Stimulated activated CD4-positive, alpha-beta T cell treated with anti-CD3 and anti-CD28 coated beads, Interleukin-4, amount 100 ng/mL, for 48 hours (primary cell): ENCODE results near the gene ABCA4.
"Not testable (repeated sequence)": the region's sequence is repeated elsewhere in the genome, so short reads cannot be mapped to it uniquely, and the experiment has no call there.

Source experiments
- DNase-seq, 2 donors: peaks; one replicate each; pipeline ENCODE4 v3.0.0-alpha.2; 2020; ENCODE audit warnings: low read depth in 2 of 2

ABCA4 gene

DNA sequence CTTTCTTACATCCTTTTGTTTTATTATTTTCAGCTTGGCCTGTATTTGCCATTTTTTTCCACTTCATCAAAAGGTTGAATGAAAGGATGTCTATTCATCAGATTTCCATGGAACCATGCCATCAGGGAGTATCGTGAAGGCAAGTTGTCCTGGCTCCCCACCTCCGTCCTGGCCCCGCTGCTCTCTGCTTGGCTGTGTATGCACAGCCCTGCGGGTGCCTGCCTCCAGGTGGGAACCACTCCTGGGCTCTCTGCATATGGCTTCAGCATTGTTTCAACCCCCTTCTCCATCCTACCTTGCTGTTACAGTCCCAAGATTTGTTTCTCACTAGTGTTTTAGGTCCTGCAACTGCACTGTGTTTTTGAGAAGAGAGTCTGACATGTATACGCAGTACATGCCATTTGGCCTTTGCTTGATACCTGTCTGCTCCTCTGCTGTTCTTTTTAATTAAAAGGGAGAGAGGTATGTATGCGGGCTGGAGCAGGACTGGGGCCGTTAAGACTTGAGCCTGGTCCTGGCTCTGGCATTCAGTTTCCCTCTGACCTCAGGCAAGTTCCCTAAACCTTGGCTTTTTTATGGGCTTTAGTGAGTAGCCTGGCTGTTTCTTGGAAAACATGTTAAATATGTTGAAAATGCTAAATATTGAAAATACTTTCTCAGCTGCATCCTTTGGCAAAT lies 141.8 kb downstream of the ABCA4 start:
- no peak for DNase-seq

DNA sequence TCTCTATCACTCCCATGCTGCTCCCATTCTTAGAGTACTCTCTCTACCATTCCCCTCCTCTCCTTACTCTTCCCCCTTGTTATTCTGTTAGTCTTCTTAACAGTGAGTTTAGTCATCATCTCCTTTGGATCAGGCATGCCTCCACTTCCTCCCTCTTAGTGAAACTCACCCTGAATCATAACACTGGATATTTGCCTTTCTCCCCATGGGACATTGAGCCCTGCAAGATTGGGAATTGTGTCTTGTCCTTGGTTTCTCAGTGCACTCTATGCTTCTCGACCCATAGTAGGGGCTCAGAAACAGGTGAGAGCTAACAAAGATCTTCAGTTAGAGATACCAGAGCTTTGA lies 143.4 kb downstream of the ABCA4 start:
- DNase-seq = no peak

DNA sequence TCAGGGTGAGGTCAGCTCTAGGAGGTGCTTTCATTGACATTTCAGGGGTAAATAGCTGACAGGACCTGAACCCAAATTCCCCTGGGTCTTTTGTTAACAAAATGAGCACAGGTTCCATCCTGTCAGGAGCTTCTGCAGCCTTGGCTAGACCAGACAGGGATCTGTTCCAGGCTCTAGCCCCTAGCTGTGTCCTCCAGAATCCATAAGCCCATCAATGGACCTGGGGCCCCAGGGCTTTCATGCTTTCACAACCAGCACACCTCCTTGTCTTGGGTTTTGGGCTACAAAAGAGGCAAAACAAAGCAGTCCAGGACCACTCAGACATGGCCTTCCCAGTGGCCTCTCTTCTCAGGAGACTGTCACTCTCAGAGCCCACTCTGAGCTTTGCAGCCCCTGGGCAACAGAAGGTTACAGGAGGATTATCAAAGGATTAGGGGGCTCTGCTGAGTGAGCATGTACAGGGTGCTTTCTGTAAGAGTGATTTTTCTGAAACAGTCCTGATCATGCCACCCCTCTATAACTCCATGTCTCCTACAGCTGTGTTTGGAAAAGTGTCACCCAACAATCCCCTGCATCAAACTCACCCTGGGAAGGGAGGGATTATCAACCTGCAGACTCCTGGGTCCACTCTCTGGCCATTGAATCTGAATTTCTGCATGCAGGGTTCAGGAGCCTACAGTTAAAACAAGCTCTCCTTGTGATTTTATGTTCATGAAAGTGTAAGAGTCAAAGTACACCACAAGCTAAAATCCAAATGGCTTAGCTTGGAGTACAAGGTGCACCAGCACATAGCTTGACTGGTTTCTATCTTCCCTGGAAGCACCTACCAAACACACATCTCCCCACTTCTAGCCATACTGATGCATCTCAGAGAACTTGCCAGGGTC lies 144.0 kb downstream of the ABCA4 start:
- DNase-seq = no peak

DNA sequence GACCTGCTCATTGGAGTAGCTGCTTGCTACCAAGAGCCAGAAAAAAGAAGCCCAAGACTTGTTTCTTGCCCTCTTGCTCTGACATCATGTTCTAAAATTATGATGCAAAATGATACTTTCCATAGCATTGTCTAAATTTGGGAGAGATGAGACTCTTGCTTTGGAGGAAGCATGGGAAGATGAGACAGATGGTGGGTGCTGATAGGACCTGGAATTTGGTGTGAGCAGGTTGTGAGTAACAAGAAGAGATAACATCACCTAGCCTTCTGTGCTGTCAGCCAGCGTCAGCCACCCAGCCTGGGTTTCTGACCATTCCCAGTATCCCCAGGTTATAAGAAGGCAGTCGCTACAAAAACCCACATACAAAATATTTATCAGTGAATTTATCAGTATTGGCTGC lies 144.7 kb downstream of the ABCA4 start:
- no peak for DNase-seq

DNA sequence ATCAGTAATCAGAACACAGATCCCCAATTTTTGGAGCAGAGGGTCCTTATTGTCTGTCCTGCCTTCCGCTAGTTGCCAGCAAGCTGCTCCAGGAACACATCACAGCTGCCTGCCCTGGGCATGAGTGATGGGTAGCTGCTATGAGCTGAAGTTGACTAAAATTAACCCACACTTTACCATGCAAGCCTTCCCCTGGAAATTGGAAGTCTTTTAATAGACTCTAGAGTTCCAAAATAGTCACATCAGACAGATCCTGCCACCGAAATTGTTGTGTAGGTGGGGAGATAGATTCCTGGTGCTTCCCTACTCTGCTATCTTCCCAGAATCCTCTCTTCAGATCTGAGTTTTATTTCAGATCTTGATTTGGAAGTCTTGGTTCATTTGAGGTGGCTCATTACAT lies 148.6 kb downstream of the ABCA4 start:
- DNase-seq = no peak

DNA sequence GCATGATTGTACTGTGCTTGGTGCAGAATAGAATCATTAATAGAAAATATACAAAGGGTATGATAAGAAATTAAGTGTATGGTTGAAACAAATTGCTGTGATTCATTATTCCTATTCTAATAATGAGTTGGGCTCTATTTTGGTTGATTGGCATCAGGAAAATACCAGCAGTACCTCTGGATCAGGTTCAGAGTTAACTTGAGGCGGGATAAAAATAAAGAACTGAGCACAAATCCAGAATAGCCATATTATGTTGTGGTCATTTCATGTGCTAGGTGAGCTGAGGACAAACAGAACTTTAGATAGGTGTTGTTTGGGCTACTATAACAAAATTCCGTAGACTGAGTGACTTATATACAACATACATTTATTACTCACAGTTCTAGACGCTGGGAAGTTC lies 151.1 kb downstream of the ABCA4 start:
- no peak for DNase-seq

DNA sequence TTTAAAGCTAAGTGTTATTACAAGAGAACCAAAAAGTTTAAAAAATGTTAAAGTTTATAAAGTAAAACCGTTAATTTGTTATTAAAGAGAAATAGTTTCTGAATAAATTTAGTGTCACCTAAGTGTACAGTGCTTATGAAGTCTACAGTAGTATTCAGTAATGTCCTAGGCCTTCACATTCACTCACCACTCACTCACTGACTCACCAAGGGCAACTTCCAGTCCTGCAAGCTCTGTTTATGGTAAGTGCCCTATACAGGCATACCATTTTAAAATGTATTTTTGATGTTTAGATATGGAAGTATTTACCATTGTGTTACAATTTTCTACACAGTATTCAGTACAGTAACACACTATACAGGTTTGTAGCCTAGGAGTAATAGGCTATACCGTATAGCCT lies 151.6 kb downstream of the ABCA4 start:
- no peak for DNase-seq

DNA sequence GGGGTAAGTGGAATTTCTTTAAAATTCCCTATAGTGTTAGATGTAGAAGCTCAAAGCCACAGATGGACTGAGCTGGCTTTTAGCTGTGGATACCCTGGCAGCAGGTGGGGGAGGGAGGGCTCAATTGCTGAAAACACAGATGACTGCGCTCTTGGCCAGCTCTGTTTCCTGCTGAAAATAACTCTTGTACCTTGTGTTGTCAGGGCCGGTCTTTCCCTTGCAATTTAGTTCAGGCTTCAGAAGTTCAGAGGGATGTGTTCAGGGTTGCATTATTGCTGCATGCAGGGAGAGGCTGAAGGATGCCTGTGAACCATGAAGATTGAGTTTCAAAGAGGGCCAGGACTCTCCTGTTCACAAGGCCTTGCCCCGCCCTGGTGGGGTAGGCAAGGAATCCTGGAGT lies 153.6 kb downstream of the ABCA4 start:
- DNase-seq = no peak

DNA sequence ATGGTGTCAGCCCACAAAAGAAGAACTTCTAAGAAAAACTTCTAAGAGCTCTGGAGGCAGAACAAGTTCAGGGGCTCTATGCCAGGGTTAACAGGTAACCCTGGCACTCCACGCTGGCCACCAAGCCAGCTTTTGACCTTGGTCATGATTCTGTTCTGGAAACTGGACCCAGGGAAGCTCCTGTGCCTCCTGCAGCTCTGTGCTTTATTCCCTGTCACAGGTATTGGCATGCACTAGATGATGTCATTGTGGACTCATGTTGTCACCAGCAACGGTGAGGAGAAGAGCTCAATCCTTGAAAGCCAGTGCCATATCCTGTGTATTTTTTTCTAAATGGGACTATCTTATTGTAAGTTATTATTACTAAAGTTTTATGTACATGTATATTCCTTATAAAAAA lies 155.1 kb downstream of the ABCA4 start:
- DNase-seq = no peak

DNA sequence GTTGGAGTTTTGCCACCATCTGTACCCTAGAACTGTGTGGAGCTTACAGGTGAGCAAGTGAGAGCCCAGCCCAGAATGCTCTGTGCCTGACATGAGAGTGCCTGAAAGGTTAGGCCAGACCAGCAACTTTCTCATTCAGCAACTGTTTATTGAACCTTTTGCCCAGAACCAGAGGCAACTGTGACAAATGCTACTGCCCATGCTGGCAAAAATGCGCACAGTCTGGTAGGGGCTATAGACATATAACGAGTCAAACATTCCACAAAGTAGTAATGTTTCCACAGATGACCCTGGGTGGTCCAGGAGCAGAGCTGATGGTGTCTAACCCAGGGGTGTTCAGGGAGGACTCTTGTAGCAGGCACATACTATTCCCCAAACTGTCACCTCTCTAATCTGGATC lies 155.7 kb downstream of the ABCA4 start:
- no peak for DNase-seq

DNA sequence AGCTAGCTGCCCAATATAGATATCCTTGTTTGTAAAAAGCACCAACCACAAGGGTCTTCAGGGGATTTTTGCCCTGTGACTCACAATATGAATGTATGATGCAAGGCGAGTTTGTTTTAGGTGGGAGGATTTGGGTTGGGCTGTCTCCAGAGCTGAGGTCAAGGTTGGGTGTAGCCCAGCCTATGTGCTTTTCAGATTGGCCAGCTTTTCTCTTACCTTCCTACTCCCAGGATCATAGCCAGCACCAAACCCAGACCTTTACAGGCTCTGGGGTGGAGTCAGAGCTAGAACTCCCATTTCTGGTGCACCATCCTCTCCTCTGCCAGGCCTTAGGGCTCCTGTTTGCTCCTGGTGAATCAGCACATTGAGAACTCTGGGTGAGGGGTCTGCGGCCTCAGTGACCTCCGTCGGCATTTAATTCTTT lies 156.2 kb downstream of the ABCA4 start:
- DNase-seq = no peak

DNA sequence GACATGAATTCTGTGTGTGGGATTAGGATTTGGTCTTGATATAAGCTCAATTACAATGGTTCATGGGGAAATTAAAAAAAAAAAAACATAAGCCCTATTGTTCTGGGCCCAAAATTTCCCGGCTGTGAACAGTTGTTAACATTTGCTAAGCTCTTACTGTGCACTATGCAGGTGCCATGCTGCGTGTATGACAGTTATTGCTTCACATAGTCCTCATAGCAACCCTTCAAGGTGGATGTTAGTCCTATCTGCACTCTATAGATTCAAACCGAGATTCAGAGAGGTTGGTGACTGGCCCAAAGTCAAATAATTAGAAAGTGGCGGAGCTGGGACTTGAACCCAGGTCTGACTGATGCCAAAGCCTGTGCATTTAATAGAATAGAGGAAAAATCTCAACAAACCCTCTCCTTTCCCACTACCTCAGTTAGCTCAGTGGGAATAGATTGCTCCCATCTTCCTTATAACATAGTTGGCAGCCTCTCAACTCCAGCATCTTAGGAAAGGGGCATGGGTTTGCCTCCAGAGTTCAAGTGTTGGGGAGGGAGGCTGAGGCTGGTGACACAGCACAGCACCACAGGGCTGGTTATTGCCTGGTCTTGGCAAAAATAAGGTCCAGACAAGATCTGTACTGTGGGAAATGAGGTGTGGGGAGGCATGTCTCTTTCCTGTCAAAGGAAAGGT lies 156.7 kb downstream of the ABCA4 start:
- DNase-seq = no peak

DNA sequence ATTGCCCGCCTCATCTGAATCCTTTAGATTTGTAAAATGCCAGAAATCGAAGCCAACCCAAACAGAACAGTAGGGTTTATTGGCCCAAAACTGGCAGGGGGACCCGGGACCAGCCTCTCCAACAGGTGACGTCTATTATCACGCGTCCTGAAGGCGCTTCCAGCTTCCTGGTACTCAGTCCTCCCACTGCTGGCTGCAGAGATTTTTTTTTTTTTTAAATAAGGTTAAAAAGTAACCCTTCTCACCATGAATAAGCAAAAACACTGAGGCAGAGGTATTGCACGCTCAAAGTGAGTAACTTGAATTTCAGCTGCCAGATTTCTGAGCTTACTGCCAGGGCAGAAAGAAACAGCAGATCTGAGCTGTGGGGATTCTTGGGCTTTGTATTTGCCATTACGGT lies 157.4 kb downstream of the ABCA4 start:
- no peak for DNase-seq

DNA sequence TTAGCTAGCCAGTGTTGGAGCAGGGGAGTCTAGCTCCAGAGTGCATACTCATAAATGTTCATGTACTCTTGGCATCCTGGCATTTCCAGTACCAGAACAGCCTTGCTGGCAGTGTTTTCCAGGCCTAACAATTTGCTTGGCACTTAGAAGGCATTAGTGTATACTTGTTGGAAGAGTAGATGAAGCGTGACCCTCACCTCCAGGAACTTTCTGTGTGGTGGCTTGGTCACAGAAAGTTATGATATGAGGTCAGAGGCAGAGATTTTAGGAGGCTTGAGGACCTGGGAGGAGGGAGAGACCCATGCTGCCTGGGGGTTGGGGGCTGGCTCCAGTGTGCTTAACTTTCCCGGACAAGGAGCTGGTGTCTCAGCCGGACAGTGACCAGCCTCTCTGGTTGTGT lies 159.0 kb downstream of the ABCA4 start:
- DNase-seq = no peak

DNA sequence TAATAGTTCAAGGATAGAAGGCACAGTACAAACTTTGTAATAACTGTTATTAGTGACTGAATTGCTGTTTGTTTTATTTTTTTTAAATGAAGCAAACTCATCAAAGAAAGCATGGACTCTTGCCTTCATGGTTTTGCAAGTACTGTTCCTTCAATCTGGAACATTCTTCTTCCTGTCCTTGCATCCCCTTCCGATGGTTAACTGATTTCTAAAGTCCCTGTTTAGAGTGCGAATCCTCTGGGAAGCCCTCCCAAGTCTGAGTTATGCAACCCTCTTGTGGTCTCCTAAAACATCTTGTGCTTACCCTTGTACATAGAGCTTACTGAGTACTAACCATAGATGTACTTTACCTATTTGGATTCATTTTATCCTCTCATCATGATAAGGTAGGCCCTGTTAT lies 159.5 kb downstream of the ABCA4 start:
- DNase-seq = no peak

DNA sequence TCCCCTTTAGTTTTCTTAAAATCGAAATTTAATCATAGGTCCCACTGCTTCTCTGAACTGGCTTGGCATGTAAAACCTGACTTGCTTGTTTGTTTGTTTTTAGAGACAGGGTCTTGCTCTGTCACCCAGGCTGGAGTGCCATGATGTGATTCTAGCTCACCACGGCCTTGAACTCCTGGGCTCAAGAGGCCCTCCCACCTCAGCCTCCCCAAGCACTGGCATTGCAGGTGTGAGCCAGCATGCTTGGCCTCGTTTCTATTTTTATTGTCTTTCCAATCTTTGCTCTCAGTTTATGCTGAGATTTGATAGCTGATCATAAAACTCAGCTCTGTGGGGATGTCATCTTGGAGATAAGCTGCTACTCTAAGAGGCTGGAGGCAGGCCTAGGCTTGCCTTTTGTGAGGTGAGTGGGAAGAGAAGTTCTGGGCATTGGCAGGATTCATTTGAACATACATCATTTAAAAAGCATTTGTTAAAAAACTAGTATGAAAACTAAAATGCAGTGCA lies 160.3 kb downstream of the ABCA4 start:
- DNase-seq = no peak

DNA sequence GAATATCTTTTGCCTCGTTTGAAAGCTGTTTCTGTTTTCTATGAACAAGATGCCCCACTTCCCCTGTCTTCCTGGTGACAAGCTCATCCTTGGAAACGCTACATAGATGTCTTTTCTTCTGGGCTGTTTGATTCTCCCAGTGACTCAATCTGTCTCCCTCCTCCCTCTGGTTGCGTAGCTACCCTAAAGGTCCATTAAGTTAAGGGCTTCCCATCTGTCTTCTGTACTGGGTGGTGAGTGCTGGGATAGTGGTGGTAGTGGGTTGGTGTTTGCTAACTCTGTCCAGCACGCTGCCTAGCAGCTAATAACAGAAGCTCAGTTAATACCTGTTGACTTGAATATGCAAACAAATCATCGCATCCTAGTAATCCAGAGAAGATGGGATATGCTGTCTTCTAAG lies 161.5 kb downstream of the ABCA4 start:
- no peak for DNase-seq

DNA sequence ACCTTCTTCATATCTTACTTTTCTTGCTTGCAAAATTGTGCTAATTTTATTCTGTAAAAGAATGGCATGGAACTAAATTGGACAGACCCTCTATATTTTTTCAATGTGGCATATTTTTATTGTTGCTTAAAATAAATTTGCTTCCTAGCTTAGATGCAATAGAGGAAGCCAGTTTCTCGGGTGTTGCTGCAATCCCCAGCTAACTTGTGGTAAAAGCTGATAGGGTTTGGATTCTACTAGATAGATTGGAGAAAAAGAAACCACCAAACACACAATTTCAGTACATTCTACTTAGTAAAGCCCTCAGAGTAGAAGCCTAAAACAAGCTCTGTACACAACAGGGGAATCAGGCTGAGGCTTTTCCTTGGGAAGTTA lies 162.2 kb downstream of the ABCA4 start:
- no peak for DNase-seq

DNA sequence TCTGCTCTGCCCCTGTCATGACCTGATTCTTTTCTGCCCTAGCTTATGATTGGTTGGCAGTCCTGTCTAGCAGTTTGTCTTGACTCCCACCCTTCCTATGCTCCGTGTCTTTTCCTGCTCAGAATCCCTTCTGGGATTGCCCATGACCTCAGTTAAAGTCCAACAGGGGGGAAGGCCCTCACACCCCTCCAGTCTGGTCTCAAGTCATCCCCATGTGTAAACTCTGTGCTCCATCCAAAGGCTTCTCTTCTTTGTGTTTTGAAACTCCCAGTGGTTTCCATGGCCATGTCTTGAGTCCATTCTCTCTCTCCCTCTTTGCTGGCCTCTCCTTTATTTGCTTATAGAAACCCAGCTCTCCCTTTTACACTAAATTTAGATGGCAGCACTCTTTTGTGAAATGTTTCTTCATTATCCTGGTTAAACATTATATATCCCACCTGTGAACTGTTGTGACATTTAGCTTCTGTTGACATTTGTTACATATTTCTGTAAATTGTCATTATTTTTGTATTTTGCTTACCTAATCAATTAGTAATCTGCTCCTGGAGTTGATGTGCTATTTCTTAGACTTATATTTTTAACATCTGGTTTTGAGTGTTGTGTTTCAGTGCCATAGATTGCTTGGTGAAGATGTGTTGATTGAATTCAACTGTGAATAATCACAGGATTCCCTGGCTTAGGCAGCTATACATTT lies 162.8 kb downstream of the ABCA4 start:
- DNase-seq = no peak

DNA sequence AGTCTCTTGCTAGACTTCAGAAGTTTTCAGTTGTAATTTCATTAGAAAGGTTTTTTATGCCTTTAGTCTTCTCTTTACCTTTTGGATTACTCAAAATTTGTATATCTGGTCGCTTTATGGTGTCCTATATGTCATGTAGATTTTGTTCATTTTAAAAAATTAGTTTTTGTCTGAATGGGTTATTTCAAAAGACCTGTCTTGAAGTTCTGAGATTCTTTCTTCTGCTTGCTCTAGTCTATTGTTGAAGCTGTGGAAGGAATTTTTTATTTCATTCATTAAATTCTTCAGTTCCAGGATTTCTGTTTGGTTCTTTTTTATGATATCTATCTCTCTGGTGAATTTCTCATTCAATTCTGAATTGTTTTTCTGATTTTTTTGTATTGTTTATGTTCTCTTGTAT lies 165.2 kb downstream of the ABCA4 start:
- DNase-seq = no peak

DNA sequence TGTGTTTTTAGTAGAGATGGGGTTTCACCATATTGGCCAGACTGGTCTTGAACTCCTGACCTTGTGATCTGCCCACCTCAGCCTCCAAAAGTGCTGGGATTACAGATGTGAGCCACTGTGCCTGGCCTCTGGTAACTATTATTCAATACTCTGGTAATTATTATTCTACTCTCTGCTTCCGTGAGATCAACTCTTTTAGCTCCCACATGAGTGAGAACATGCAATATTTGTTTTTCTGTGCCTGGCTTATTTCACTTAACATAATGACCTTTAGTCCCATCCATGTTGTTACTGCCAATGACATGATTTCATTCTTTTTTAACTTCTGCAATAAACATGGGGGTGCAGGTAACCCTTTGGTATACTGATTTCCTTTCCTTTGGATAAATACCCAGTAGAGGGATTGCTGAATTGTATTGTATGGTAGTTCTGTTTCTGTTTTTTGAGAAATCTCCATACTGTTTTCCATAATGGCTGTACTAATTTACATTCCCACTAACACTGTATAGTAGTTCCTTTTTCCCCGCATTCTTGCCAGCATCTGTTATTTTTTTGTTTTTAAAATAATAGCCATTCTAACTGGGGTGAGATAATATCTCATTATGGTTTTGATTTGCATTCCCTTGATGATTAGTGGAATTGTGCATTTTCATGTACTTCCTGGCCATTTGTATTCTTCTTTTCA lies 173.8 kb downstream of the ABCA4 start:
- not testable (repeated sequence) for DNase-seq
